NCI-H460 (cell line): Measurements from ENCODE around the gene ABCC2. TPM values are rescaled to one million over a fixed set of nuclear protein-coding genes. Genes with fewer than 3 reads are reported as not detected.
A peak's percentile ranks its signal among the peaks of the same experiment; 100 is the strongest.

Source experiments
- DNase-seq: peaks from one replicate; pipeline ENCODE4 v3.0.0-alpha.2; 2016; ENCODE audit warnings: low read depth; ENCODE audit errors: extremely low read depth
- total RNA-seq: library from RNA; depleted of rRNA; stranded (reverse); fragments of >200 nt; shearing (Covaris generic); gene quantifications from 2 replicates; pipeline ENCODE4 v1.2.3, GENCODE V29; 2014

ABCC2 gene
- total RNA-seq, 1 experiment from 2014 or later: 232 TPM

GRCh38 chr10:99770408-99771045 lies 11.9 kb upstream of the ABCC2 start:
- no peak for DNase-seq

GRCh38 chr10:99775850-99776249 lies 6.6 kb upstream of the ABCC2 start:
- peak; percentile 84 for DNase-seq

- DNase-seq: peak; percentile 84
These were observed 4.3 kb upstream of the ABCC2 start for GRCh38 chr10:99777918-99778714.

- peak; percentile 78 for DNase-seq
These were observed 3.1 kb upstream of the ABCC2 start for GRCh38 chr10:99779335-99779734.

GRCh38 chr10:99781734-99782429 lies 558 bp upstream of the ABCC2 start:
- DNase-seq: no peak

GRCh38 chr10:99784016-99784726 lies 1.7 kb downstream of the ABCC2 start:
- peak; percentile 84 for DNase-seq

- DNase-seq: peak; percentile 81
These were observed 2.4 kb downstream of the ABCC2 start for GRCh38 chr10:99784727-99785441.

- no peak for DNase-seq
These were observed 3.2 kb downstream of the ABCC2 start for GRCh38 chr10:99785646-99786045.

GRCh38 chr10:99787311-99787710 lies 4.9 kb downstream of the ABCC2 start:
- DNase-seq: no peak

- DNase-seq: no peak
These were observed 5.5 kb downstream of the ABCC2 start for GRCh38 chr10:99787782-99788445.

GRCh38 chr10:99788598-99789256 lies 6.3 kb downstream of the ABCC2 start:
- DNase-seq: no peak

- no peak for DNase-seq
These were observed 9.4 kb downstream of the ABCC2 start for GRCh38 chr10:99791831-99792230.

- no peak for DNase-seq
These were observed 11.4 kb downstream of the ABCC2 start for GRCh38 chr10:99793819-99794218.

GRCh38 chr10:99796928-99797327 lies 14.5 kb downstream of the ABCC2 start:
- DNase-seq: no peak

GRCh38 chr10:99798031-99798430 lies 15.6 kb downstream of the ABCC2 start:
- no peak for DNase-seq

- DNase-seq: no peak
These were observed 16.5 kb downstream of the ABCC2 start for GRCh38 chr10:99798920-99799319.

GRCh38 chr10:99799613-99800012 lies 17.2 kb downstream of the ABCC2 start:
- DNase-seq: no peak

GRCh38 chr10:99804471-99804870 lies 22.0 kb downstream of the ABCC2 start:
- no peak for DNase-seq

GRCh38 chr10:99805190-99805589 lies 22.8 kb downstream of the ABCC2 start:
- DNase-seq: no peak
